H1 (cell line): ENCODE measurements around the gene WIPF1. TPM values are rescaled to one million over a fixed set of nuclear protein-coding genes. Genes with fewer than 3 reads are reported as not detected.
A peak's percentile ranks its signal among the peaks of the same experiment; 100 is the strongest.

Experiments
- ATF3 ChIP-seq: IDR thresholded peaks from 2 replicates; pipeline ENCODE4 v1.6.1; 2011; ENCODE audit warnings: low read depth, mild to moderate bottlenecking, low read length; ENCODE audit not compliant: insufficient read depth
- RAD21 ChIP-seq, 2 experiments: IDR thresholded peaks in 1 of 2; conservative IDR thresholded peaks in 1 of 2; 2 replicates each; pipeline ENCODE4 v1.6.1; 2011; ENCODE audit warnings: low read depth in 2 of 2, low read length in 2 of 2, improper control_type of control experiment in 1 of 2, inconsistent platforms in 1 of 2, mild to moderate bottlenecking in 1 of 2, moderate library complexity in 1 of 2
- RBBP5 ChIP-seq: IDR thresholded peaks from 2 replicates; pipeline ENCODE4 v1.7.1; 2012; ENCODE audit warnings: low read depth, mild to moderate bottlenecking, inconsistent platforms, low read length, moderate library complexity, borderline replicate concordance
- SP4 ChIP-seq: IDR thresholded peaks from 2 replicates; pipeline ENCODE4 v1.6.1; 2012; ENCODE audit warnings: low read length, inconsistent platforms
- TEAD4 ChIP-seq: IDR thresholded peaks from 2 replicates; pipeline ENCODE4 v1.6.1; 2012; ENCODE audit warnings: low read depth, low read length, inconsistent platforms, mixed read lengths
- polyA plus RNA-seq, 7 experiments: library from polyadenylated mRNA; depleted of rRNA in 3 of 7; stranded (reverse) in 5 of 7; unstranded in 2 of 7; fragments of >200 nt in 5 of 7; fragments of 200-250 nt in 2 of 7; gene quantifications; 1 replicate in 5 of 7; 2 replicates in 1 of 7; 4 replicates in 1 of 7; pipeline versions ENCODE4 v1.2.1 to v1.2.3, GENCODE V29; 2011 to 2013; ENCODE audit warnings: missing spikeins in 2 of 7, mixed read lengths in 2 of 7
- total RNA-seq: library from RNA; stranded (reverse); fragmentation: NEBNext Ultra II Directional; extraction: Animal tissue kit (Norgen Biotek cat#: 25700); gene quantifications from 2 replicates; pipeline ENCODE4 v1.2.1, GENCODE V29; 2021

Gene WIPF1
- total and polyA plus RNA-seq, 2 of the 8 experiments (the other 6 are each of a cell fraction or from before 2014, with no cell fraction given): 4.7 to 5.2 TPM

- no peak for TF ChIP-seq ATF3
- TF ChIP-seq SP4: no peak
- peak; percentile 81 to 83 for TF ChIP-seq RAD21 (IDR thresholded peaks at IDR 0.05 in 1 of 2, conservative IDR thresholded peaks at IDR 0.05 in 1 of 2; ENCODE audit: low read depth in 2 of 2, low read length in 2 of 2)
- no peak for TF ChIP-seq RBBP5
- peak; percentile 60 for TF ChIP-seq TEAD4
- TF ChIP-seq, all 59 proteins: peak for 4
Measured at GRCh38 chr2:174577967-174578589, 19.5 kb downstream of the WIPF1 start (continued).
